ENCODE results near the gene TARS1.
A peak's percentile ranks its signal among the peaks of the same experiment; 100 is the strongest.

TARS1 gene

DNA sequence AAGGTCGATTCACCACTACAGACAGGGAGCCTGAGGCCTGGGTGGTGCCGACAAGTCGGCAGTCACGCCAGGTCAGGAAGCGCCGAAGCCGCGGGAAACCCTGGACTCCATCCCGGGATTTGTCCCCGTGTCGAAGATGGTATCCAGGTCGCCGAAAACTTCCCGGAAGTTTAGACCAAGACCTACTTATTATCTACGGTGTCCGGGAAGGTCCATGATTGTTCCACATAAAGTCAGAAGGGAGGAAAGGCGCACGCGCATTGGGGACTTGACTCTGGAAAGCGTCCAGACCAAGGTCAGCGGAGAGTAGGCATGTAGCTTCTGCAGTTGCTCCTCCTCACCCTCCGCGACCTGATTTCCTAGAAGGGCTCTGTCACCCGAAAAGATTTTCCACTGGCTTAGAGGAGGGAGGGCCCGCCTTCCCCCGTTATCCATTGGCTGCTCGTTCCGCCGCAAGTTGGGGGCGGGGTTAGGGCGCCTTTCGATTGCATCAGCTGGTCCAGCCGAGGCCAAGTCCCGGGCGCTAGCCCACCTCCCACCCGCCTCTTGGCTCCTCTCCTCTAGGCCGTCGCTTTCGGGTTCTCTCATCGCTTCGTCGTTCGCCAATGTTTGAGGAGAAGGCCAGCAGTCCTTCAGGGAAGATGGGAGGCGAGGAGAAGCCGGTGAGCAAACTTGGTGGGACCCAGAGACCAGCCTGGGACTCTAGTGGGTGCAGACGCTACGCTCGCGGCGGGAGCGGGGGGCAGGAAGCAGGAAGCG, at the start of gene TARS1:
TARS1 (plus strand) TSS at position 484 of the 759 bp plus-strand sequence; CDS start at position 606, 122 bp downstream.
- peak; percentile 100 for DNase-seq

DNA sequence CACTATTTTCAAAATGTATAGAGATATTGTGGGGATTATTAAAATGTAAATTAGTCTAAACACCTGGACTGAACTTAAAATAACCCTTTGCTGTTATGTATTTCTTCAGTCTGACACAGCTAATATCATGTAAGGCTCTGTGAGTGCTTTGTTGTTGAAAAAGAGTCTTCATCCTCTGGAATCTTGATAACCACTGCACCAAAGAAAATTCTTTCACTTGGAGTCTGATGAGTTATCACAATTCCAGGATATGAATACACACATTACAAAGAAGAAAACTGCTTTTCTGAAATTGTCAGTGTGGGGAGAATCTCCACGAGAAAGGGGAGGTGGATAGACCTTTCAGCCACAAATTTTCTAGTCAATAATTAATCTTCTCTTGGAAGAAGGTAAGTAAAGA, 42.3 kb upstream of the TARS1 start:
- no peak for DNase-seq

DNA sequence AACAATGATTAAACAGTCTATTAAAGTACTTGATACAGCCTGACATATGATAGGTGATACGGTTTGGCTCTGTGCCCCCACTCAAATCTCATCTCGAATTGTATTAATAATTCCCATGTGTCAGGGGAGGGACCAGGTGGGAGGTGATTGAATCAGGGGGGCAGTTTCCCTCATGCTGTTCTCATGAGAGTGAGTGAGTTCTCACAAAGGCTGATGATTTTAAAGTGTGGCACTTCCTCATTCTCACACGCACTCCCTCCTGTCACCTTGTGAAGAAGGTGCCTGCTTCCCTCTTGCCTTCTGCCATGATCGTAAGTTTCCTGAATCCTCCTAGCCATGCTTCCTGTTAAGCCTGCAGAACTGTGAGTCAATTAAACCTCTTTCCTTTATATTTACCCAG, 40.1 kb upstream of the TARS1 start:
- no peak for DNase-seq

DNA sequence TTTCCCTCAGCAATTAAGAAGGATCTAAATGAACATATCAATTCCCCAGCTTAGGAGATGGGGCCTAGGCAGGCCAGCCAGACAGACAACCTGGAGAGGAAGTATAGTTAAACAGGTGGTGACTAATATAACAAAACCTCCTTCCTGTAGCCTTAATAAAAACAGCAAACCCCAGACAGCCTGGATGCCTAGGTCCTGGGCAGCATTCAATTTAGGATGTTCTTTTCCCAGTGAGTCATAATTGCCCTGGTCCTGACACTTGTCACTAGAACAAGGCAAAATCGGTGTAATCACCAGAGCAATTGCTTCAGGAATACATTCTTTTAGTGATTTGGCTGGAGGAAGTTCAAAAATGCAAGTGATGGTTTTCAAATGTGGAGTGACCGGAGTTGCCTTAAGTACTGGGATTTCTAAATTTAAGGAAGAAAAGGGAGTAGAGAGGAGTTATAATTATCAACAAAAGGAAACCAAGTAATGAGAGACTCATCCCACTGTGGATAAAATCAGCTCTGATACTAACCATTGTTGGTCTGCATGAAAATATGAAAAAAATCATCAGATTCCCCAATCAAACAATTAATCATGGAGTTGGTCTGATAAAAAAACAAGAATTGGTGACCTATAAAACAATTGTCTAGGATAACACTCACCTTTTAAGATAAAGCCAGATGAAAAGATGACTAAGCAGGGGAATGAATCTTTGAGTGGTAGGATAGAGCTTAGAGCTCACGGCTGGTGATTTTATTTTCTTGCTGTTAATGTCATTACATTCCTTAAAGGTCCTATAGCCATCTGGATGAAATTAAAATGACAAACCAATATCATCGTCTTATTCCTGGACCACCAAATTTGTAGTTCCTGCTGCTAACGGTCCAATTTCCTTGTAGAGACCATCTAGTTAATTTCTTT, 39.0 kb upstream of the TARS1 start:
- no peak for DNase-seq

DNA sequence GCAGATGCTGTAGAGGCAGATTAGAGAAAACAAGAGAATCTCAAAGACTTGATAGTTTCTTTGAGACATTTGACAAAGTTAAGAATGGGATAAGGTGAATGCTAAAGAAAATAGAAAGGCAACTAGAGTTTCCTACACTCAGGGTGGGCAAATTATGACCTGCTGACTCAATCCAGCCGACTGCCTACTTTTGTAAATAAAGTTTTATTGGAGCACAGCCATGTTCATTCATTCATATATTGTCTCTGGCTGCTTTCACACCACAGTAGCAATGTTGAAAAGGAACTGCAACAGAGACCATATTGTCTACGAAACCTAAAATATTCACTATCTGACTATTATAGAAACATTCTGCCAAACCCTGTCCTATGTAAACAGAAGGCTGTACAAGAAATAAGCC, 37.6 kb upstream of the TARS1 start:
- no peak for DNase-seq

DNA sequence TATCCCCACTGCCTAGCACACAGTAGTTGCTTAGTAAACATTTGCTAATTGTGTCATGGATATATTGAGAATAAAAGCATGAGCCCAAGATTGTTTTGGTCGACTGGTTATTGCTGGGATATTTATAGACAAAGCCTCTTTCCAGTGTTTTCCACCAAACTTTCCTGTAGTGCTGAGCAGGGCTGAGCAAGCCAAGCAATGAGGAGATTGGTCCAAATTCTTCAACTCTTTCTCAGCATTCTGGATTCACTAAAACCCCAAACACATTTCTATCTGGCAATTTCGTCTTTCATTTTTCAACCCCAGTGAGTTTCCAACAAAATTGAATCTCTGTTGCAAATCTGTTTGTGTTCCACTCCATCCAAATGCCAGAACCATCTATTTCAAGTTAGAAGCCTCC, 31.9 kb upstream of the TARS1 start:
- DNase-seq = no peak

DNA sequence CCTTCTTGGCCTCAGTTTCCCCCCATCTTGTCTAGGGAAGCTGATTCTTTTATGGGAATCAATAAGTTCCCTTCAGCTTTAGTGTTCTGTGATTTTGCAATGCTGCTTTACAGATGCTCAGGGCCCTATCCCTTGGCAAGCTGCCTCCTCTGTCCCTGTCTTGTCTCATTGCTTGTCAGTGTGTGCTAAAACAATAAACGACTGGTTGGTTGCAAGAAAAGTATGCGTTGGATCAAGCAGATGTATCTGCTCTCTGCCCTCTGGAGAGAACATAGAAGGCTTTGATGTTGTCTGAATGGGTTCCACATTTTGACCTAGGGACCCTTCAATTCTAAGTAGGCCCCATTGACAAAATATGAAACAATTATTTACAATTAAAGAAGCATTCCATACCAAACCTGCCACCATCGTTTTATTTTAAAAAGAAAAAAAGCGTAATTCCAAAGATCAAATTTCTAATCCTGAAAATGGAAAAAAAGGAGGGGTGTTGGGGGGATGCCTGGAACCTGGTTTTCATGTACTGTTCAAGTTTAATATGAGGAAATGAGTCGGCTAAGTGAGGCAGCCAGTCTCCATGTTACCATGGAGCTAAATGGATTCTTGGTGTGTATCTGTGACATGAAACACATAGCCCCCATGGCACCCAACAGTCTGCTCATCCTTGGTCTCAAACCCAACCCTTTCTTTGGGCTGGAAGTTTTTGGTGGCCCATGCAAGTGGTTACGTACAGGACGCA, 31.2 kb upstream of the TARS1 start:
- no peak for DNase-seq

DNA sequence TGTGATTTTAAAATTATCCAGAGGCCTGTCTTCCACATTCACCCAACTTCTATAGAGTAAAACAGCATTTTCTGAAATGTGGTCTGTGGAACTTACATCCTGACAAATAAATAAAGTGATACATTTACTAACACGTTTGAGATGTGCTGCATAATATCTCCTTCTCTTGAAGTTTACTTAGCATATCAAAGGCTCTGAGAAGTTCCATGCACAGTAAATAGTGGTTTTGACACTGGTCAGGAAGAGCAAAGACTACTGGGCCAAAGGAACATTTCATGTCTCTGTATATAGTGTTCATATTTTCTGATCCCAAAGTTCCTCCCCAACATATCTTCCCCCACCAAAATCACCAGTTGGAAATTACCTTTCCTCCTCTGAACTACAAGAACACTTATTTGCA, 30.5 kb upstream of the TARS1 start:
- DNase-seq = no peak

DNA sequence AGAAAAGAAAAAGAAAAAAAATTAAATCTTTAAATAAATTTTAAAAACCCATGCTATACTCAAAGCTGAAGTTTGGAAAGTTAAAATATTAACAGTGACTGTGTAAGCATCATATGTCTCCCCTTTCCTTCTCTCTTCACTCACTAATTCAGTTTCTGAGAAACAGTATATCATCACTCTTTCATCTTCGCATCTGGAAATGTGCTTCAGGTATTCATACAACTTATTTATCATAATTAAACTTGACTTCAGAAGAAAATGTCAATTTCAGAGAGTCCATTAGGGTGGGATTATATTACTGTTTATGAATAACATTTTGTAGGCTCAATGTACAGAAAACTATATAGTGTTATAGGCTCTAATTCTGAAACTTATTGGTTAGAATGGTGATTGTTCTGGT, 29.3 kb upstream of the TARS1 start:
- no peak for DNase-seq

DNA sequence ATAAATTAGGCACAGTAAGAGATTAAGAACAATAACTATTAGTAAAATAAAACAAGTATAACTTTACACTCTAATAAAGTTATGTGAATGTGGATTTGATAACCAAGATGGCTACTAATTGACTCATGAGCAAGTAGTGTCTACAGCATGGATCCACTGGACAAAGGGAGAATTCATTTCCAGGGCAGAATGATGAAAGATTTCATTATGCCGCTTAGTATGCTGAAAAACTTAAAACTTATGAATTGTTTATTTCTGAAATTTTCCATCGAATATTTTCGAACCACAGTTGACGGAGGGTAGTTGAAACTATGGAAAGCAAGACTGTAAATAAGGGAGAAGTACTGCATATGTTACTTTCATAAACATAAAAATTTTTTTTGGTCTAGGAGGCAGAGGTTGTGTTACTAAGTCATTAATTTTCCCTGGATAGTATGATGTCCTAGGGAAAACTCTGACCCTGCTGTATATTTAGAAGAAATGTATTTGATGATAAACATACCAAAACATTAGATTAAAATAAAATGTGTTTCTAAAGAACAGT, 24.9 kb upstream of the TARS1 start:
- no peak for DNase-seq

DNA sequence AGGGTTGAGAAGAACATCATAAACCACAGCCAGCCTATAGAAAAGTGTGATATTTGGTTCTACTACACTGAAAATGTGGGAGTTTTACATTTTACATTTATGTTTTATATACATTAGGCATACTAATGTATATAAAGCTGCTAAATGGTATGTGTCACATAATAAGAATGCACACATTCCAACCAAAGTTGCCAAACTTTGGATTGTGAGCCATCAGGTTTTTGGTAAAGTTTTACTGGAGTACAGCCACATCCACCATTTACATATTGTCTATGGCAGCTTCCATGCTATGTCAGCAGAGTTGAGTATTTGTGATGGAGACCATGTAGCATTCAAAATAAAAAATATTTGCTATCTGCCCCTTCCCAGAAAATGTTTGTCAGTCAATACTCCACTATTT, 23.1 kb upstream of the TARS1 start:
- DNase-seq = no peak

DNA sequence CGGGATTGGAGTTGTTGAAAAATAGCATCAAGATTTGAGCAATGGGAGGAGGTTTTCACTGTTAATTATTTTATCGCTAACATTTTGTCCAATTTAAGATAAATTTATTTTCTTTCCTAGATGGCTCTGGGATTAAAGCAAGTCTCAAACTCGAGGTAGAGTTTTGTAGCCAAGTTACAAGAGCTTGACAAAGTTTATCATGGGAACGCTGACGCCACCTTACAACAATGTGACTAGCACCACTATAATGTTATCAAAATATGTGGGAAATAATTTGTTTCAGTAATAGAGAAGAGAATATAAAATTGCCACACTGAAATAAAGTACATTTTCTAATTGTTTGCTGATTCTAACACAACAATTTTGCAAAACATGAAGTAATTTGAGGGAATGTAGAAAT, 19.8 kb upstream of the TARS1 start:
- DNase-seq = no peak

DNA sequence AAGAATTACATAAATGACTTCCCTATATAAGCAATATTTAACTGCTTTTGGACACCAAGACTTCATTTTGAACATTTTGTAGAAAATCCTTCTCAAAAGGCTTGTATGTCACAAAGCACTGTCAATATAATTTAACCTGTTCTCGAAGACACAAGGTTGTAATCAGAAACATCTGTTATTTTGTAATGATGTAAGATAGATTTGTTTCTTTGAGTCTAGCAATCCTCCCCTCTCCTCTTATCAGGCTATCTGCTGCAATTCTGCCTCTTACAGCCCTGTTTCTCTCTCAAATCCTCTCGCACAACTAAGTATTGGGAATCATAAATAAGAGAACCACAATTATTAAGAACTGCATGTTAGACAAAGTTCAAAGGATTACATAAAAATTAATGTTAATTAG, 18.6 kb upstream of the TARS1 start:
- no peak for DNase-seq

DNA sequence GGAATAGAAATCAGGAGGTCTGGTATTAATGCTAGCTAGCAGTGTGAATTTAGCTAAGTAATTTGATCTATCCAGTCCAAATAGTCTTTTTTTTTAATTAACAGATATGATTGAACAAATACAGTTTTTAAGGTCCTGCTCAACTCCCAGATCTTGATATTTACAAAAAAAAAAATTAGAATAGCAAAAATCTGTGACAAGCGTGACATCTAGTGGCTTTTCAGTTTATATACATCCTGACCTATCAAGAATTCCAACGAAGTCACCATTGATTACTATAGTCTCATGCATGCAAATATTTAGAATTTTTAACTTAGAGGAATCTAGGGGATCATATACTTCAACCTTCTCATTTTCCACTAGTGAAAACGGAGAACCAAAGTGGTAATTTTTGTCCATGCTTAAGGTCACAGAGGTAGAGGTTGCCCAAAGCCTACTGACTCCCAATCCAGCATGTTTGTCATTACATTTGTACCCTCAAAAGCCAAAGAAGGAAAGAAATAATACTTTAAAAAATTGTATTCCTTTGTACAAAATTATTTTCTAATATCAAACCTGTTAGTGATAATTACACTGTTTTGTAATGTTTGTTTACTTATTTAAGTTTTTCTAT, 17.6 kb upstream of the TARS1 start:
- peak; percentile 12 for DNase-seq

DNA sequence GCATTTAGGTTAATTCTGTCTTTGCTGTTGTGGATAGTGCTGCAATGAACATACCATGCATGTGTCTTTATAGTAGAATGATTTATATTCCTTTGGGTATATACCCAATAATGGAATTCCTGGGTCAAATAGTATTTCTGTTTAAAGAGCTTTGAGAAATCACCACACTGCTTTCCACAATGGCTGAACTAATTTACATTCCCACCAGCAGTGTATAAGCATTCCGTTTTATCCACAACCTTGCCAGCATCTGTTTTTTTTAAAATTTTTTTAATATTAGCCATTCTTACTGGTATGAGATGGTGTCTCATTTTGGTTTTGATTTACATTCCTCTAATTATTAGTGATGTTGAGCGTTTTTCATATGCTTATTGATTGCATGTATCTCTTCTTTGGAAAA, 15.5 kb upstream of the TARS1 start:
- no peak for DNase-seq

DNA sequence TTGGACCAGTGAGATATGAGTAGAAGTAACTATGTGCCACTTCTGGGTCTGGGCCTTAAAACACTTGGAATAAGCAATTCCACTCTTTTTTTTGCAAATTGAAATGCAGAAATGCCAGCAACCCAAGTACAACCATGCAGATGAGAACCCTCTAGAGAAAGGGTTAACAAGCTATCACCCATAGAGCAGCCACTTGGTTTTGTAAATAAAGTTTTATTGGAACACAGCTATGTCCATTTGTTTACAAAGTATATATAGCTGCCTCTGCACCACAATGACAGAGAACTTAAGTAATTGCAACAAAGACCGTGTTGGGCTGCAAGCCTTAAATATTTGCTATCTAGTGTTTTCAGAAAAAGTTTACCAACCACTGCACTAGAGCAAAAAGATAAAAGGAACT, 9.8 kb upstream of the TARS1 start:
- DNase-seq = no peak

DNA sequence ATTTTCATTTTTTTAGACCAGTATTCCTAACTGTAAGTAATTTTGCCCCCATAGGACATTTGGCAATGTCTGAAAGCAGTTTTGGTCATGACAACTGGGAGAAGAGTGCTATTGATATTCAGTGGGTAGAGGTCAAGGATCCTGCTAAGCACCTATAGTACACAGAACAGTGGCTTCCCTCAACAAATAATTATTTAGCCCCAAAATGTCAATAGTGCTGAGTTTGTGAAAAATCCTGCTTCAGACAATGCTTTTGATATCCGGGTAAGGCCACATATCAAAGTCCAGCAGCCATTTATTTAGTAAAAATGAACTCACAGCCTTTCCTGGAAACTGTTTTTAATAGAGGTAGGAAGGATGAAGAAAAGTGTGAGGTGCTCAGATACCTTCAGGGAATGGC, 8.1 kb upstream of the TARS1 start:
- DNase-seq = no peak

DNA sequence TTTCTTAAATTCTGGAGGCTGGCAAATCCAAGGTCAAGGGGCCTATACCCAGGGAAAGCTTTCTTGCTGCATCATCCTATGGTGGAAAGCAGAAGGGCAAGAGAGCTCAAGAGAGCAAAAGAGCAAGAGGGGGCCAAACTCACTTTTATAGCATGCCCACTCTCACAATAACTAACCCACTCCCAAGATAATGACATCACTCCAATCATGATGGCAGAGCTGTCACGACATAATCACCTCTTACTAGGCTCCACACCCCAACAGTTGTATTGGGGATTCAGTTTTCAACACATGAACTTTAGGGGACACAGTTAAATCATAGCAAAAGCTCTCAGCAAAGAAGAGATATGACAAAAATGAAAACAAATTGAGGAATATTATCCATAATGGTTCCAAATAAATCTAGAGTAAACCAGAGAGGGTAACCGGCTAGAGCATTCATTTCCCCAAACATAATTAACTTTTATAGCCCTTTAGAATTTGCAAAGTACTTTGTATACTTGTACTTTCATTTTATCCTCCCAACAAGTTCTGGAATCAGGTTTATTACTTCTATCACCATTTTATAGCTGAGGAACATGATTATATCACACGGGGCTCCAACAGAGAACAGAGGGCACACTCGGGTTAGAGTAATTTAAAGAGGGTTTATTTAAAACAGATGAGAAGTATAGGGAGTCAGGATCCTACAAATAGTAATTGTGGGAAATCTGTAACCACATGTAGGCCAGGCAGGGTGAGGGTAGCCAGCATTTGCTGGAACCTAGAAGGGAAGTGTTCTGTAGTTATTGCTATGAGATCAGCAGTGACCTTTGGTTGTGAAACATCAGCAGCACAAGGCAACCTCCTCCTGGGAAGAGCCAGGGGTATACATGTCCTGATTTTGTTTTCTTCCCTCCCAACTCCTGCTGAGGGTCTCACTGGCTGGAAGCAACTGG, 7.2 kb upstream of the TARS1 start:
- no peak for DNase-seq

DNA sequence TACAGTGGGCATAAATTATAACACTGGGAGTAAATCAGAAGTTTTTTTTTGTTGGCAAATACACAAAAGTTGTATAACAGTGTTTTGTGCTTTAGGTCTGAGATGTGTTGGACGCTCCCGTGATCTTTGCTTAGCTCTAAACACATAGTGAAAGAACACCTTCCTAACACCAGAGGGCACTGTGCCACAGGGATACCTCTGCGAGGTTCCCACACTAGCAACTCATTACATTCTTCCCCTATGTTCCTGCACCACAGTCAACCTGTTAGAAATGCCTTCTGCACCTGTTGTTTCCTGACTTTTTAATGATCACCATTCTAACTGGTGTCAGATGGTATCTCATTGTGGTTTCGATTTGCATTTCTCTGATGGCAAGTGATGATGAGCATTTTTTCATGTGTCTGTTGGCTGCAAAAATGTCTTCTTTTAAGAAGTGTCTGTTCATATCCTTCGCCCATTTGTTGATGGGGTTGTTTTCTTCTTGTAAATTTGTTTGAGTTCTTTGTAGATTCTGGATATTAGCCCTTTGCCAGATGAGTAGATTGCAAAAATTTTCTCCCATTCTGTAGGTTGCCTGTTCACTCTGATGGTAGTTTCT, 4.8 kb upstream of the TARS1 start:
- peak; percentile 82 for DNase-seq

DNA sequence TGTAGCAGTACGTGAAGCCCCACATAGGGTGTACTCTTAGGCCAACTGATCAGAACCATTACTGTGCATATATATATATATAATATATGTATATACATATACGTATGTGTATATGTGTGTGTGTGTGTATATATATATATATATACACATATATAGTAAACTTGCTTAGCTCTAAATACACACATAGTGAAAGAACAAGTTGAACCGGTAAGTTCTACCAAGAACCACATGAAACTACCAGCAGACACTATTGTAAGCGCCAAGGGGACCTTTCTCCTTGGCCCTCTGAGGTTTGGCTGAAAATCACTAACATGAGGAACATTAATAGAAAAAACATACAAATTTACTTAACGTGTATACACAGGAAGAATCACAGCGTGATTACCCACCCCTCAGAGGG, 1.8 kb upstream of the TARS1 start:
- DNase-seq = no peak

DNA sequence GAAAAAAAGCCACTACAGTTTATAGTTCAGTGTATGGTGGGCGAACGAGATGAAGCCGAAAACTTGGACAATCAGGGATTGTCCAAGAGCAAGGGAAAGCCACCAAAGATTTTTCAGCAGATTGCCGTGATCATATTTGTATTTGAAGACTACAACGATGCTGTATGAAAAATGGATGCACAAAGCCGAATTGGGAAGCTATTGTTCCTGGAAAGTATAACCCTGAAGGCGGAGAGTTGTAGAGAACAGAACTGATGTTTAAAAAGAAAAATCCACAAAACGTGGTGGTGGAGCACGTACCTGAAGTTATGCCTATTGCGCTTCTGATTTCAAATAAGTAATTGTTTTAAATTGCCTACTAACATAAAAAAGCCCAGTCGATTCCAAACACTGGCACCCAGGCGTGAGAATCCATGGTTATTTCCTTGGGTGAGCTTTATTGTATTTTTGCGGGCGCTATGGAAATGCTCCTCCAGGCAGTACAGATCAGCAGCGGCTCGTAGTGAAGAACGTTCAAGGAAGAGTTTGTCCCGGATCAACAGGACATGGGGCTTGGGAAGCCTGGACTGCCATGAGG, 772 bp upstream of the TARS1 start:
- DNase-seq = peak; percentile 54

Measured in NCI-H1694 (cell line).